ENCODE measurements around the gene TSSC4.
"Not testable (repeated sequence)": the region's sequence is repeated elsewhere in the genome, so short reads cannot be mapped to it uniquely, and the experiment has no call there.

Gene TSSC4

DNA sequence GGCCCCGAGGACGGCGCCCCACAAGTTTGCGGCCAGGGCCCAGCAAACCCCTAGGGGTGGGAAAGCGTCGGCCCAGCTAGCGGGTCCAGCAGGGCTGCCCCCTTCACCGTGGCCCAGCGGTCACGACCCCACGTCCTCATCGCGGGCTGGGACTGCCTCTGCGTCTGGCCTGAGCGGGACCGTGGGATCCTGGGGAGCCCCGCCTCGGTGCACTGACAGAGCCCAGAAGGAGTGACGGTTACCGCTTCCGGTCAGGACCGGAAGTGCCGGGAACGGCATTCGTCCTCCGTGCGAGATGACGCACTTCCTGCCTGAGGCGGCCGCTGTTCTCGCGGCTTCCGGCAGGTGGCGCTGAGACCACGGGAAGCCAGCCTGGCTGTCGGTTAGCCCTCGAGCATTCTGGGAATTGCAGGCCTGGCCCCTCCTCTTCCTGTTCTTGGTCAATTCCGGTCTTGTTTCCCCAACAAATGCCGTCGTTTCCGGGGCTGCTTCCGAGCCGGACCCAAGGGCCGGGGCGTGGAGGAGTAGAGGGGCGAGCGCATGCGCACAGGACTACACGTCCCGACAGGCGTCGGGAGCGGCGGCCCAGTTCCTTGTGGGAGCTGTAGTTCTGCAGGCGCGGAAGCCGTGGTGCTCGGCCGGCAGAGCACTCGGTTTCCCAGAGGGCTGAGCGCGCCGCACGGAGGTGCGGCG is at the start of gene TSSC4:
TSS of gene TSSC4 (plus strand) at position 682 of the 693 bp plus-strand sequence. CDS start 1,884 bp downstream, outside the sequence.
- peak; percentile 99 for DNase-seq

DNA sequence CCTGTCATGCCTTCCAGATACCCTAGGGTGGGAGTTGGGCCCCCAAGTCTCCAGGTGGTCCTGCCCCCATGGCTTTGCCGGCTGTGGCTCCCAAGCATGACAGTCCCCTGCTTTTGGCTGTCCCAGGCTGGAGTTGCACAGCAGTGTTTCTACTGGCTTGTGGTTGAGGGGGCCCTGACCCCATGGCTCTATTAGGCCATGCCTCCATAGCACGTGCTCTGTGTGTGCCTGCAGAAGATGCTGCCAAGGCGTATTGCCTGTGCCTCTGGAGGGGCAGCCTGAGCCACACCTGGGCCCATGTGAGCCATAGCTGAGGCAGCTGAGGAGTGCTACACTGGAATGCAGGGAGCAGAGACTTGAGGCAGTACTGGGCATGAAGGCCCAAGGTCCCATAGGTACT is 48.8 kb upstream of the TSSC4 start:
- DNase-seq, result no peak

DNA sequence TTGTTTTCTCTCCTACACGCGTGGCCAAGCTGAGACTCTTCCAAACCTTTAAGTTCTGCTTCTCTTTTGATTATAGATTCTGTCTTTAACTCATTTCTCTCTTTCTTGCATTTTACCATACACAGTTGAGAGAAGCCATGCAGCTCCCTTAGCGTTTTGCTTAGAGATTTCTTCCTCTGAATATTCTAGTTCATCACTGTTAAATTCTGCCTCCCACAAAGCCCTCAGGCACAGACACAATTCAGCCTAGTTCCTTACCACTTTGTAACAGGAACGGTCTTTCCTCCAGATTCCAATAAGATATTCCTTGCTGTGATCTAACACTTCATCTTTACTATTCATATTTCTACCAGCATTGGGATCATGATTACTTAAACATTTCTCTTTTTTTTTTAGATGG is 48.1 kb upstream of the TSSC4 start:
- DNase-seq, result no peak

DNA sequence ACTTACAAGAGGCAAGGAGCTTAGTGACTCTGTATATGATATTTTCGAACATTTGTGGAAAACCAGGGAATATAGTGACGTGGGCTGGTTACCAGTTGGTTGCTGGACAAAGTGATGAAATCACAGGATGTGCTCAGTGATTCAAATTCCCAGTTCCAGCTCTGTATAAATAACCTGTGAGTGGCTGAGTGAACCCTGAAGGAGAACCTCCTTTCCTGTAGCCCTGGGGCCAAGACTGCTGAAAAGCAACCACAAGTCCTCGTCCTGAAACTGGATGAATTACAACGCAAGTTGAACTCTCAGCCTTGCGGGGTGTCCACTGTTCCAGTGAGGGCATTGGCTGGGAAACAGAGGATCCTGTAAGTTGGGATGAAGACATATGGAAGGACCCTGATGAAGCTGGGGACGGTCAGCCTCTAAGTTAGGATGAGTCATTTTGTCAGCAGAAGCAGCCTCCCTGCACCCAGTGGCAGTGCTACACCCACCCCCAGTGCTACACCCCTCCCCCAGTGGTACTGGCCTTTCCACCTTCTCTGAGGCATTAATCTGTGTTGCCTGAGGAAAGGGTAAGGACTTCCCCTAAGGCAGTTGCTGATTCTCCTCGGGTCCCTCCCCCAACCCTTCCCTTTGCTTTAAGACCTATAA is 45.4 kb upstream of the TSSC4 start:
- no peak for DNase-seq

DNA sequence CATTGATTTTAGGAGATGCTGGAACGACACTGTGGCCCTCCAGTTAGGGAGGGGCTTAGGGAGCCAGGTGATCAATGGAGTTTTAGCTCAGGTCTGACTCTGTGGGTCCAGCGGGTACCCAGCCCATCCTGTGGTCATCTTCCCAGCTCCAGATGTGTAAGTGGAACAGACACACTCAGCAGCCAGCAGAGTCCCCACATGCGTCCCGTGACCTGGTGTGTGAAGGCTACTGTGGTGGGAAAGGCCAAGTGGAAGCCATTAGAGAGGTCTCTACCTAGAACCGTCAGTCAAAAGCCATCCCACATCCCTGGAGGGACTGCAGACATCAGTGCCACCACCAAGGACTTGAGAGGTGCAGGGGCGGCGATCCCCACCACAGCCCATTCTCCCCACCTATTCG is 43.3 kb upstream of the TSSC4 start:
- no peak for DNase-seq

DNA sequence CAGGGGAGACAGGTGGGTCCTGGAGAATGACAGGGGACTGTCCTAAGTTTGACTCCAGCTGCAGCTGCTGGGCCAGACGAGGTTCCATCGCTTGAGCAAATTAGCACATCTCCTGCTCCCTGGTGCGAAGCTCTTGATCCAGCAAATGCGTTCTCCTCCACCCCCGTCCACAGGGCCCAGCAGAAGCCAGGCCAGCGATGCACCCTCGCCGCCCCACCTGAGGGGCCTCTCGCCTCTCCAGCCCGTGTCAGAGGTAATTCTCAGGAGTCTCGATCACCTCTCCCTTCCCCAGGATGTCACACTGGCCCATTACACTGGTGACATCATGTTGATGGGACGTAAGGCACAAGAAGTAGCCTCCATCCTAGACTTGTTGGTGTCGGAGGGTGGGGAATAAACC is 42.9 kb upstream of the TSSC4 start:
- not testable (repeated sequence) for DNase-seq

DNA sequence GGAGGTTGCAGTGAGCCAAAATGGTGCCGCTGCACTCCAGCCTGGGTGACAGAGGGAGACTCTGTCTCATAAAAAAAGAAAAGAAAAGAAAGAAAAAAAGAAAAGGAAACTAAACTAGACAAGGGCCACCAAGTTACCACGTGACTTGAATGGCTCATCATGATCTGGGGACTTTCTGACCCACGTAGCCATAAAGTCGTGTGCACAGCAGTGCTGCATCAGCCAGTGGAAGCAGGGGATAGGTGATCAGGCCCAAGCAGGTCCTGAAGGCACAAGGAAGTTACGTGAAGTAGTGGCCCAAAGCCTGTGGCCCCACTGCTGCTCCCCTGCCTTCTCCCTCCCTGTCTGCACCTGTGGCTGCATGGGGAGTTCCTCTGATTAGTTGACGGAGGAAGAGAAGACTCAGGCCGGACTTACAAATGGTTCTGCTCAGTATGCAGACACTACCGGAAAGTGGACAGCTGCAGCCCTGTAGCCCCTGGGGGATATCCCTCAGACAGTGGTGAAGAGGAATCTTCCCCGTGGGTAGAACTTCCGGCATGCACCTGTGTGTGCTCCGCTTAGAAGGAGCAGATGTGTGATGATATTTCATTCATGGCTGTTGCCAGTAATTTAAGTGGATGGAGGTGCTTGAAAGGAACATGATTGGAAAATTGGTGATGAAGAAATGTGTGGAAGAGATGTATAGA is 41.7 kb upstream of the TSSC4 start:
- DNase-seq, result no peak

DNA sequence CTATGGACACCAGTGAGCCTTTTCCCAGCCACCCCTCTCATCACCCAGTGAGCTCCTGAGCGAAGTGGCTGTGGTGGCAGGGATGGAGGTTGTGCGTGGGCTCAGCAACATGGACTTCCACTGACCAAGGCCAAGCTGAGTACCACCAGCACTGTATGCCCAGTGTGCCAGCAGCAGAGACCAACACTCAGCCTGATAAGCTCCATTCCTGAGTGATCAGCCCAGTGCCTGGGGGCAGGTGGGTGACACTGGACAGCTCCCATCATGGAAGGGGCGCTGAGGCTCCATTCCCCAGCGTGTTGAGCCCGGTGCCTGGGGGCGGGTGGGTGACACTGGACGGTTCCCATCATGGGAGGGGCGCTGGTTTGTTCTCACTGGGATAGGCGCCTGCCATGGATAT is 41.0 kb upstream of the TSSC4 start:
- no peak for DNase-seq

DNA sequence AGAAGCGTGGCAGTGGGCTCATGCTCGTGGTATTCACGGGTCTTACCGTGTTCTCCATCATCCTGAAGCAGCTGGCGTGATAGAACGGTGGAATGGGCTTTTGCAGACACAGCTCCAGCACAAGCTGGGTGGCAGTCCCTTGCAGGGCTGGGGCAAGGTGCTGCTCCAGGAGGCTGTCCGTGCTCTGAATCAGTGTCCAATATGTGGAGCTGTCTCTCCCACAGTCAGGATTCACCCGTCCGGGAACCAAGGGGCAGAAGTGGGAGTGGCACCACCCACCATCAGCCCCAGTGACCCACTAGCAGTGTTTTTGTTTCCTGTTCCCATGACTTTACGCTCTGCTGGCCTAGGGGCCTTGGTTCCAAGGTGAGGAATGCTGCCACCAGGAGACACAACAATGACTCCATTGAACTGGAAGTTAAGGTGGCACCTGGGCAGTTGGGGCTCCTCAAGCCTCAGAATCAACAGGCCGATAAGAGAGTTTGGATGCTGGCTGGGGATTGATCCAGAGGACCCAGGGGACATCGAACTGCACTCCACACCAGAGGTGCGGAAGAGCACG is 40.4 kb upstream of the TSSC4 start:
- DNase-seq, result no peak

DNA sequence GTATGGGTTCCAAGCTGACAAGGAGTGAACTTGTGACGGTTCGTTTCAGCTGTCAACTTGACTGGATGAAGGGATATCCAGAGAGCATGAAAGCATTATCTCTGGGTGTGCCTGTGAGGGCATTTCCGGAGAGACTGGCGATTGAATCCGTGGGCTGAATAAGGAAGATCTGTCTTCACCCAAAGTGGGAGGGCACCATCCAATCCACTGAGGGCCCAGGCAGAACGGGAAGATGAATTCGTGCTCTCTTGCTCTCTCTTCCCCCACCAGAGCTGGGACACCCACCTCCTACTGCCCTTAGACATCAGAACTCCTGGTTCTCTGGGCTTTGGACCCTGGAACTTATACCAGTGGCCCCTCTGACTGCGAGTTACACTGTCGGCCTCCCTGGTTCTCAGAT is 39.0 kb upstream of the TSSC4 start:
- no peak for DNase-seq

DNA sequence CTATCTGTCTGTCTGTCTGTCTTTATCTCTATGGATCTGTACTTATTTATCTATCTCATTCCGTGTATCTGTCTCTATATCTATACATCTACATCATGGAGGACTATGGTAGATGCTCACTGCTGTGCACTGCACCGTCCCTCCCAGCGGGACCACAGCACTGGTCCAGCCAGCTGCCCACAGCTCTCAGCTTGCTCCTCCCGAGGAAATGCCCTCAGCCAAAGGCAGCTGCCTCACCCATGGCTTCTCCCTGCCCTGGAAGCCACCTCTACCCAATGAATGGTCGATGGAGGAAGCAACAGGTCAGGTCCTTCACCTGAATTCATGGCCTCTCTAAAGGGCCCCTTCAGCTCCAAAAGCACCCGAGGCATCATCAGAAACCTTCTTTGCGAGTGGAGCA is 38.1 kb upstream of the TSSC4 start:
- no peak for DNase-seq

DNA sequence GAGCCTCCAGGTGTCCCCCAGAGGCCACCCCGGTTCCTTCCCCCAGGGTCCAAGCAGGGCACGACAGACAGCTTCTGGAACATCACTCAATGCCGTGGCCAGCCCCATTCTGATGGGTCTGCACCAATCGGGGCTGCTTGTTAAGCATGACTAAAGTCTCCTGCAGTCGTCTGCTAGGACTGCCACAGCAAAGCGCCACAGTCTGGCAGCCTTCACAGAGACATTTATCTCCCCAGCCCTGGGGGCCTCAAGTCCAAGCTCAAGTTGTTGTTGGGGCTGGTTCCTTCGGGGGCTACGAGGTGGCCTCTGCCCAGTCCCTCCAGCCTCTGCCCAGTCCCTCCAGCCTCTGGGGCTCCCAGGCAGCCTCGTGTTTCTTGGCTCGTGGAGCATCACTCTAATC is 37.4 kb upstream of the TSSC4 start:
- no peak for DNase-seq

DNA sequence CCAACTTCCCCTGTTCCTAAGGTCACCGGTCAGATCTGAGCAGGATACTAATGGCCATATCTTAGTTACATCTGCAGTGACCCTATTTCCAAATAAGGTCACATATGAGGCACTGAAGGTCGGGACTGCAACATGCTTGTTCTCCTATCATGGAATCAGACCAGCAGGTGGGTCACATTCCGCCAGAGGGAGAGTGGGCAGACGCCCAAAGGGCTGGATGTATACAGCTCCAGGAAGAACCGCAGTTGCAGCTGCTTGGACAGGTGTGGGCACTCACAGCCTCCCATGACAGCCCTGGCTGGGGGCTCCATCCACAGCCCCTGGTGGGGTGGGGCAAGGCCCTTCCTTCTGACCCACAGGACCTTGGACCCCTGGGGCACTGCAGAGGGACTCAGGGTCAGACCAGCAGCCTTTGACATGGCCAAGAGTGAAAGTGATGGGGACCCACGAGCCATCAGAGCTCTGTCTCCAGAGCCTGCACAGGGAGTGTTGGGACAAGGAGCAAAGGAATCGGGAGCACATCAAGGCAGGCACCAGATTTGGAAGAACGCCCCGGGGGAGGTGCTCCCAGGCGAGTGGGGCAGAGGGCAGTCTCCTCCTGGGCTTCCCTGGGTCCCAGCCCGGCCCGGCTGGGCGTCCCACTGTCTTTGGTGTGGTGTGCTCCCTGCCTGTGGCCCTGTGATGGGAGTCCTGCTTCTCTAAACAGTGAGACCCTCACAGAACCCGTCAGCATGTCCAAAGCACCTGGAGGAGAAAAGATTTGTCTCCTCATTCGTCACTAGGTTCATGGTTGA is 36.8 kb upstream of the TSSC4 start:
- DNase-seq, result no peak

DNA sequence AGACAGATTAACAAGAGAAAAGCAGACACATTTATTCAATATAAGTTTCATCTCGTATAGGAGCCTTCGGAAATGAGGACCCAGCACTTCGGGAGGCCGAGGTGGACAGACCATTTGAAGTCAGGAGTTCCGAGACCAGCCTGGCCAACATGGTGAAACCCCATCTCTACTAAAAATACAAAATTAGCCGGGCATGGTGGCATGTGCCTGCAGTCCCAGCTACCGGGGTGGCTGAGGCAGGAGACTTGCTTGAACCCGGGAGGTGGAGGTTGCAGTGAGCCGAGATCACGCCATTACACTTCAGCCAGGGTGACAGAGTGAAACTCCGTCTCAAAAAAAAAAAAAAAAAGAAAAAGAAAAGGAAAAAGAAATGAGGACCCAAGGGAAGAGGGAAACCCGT is 36.2 kb upstream of the TSSC4 start:
- DNase-seq, result not testable (repeated sequence)

DNA sequence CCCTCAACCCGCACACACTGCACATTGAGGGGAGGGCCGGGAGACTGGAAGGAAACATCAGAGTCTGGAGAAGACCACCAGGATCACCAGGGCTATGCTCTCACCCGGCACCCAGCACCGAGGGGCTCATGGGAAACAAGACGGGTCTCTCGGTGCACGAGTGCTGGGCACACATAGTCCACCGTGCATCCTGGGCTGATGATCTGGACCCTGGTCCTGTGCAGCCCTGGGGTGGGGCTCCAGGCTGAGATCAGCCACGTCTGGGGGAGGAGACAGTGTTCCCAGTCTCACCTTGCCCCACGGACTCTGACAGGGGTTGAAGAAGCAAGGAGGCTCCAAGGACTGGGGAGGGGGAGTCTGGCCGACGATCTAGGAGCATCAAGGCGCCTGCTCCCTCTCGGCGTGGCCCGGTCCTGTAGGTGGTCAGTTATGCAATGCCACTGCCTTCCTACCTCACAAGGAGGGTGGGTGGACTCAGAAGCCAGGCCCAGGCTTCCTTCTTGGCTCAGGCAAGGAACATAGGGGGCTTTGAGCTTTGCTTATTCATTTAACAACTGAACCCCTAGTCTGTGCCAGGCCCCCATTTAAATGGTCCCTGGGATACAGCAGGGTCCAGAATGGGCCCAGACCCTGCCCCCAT is 34.9 kb upstream of the TSSC4 start:
- DNase-seq, result no peak

DNA sequence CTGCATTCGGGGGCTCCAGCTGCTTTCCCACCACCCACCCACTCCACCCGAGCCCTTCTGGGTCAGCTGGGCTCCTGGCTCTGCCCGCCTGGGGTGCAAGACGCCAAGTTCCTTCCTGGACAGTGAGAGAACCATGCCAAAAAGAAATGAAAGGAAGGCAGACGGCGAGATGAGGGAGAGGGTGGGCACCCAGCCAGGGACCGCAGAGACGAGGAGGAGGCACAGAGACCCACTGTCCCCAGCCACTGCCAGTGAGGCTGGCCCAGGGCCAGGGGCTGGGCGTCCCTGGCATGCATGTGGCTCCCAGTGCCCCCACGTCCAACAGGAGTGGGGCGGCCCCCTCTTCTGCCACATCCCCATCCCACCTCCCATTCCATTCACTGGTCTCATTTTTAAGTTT is 34.3 kb upstream of the TSSC4 start:
- no peak for DNase-seq

DNA sequence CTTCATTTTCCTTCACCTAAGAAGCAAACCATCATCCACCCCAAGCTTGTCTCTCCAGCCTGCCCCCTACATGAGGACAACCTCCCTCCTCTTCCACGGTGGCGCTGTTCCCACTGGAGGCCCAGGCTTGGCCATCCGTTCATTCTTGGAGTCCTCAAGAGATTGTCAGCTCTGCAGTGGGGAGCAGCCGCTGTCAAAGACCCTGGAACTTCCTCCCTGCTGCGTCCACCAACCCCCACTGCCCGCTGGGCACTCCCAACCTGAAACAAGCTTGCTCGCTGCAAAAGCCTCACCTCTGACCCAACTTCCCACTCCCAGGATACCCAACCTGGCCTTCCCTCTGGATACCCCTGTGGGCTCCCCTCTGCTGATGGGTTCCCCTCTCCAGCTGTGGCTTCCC is 33.8 kb upstream of the TSSC4 start:
- DNase-seq, result no peak

DNA sequence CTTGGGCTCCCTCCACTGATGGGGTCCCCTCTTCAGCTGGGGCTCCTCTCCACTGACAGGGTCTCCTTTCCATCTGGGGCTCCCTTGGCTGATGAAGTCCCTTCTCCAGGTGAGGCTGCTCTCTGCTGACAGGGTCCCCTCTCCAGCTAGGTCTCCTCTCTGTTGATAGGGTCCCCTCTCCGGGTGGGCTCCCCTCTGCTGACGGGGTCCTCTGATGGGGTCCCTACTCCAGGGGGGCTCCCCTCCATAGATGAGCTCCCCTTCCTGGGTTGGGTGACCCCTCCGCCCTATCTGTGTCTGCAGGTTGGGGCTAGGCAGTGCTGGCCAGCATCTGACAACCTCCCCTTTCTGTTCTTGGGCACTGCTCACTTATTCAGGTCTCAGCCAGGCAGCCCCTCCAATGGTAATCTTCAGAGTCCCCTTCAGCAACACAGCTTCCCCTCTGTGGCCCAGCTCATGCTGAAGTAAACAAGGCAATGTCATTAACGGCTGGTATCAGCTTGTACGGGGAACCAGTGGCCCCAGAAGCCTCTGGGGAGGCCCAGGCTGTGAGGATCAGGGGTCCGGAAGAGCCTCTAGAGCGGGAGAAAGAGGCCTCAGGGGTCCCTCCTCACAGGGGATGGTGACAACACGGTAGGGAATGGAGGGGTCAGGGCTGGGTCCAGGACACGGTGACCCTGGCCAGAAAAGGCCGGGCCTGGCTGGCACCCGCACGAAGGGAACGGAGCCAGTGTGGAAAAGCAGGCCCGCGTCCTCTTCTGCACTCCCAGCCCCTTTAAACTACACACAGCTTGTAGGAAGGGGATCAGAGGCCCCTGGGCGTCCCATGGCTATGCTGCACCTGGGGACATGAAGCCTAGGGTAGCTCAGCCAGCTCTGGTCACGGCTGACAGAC is 33.0 kb upstream of the TSSC4 start:
- DNase-seq, result no peak

DNA sequence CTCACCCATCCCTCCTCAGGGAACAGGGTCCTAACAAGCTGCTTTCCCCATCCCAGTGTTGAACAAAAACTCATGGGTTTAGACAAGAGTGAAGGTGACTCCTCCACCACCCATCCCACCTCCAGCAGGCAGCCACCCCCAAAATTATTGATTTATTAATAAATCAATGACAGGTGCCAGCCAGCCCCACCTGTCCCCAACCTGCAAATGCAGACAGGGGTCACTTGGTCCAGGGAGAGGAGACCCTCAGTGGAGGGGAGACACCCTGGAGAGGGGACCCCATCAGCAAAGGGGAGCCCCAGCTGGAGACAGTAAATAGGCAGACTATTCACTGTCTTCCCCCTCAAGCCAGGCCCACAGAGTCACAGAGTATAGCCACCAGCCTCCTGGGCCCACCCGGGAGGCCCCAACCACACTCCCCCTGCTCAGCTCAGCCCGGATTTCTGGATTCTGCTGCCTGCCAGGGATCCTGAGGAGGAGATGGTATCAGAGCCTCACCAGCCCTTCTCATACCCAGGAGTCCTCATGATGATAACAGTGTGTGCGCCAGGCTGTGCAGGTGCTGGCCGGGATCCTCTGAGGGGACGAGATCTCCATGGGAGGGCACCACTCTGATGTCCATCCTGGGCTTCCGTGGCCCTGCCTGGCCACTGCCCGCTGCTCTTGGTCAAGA is 32.2 kb upstream of the TSSC4 start:
- DNase-seq, result no peak

DNA sequence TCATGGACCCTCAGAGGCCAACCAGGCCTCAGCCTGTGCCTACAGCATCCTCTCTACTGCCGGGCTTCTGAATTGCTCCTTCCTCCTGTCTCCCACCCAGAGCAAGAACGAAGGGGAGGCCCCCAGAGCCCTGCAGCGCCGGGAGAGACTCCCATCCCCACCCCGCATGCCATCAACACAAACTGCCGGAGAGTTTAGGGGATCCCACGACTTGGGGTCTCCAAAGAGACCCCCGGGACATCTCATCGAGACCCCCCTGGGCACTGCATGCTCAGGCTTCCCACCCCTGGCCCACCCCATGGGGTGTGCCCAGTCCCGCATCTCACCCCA is 31.7 kb upstream of the TSSC4 start:
- no peak for DNase-seq

DNA sequence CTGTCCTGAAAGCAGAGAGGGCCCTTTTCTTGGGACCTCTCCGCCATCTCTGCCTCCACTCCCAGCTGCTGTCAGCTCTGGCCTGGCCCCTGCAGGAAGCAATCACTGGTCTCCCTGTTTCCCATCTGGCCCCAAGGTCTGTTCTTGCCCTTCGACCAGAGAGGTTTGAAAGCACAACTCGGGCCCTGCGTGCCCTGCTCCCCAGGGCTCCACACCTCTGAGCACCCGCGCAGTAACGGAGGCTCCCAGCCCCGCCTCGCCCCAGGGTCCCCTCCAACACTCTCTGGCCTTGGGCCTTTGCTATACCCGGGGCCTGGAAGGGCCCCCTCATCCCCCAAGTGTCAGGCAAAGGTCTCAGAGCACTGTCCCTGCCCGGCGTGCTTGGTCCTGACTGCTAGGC is 31.2 kb upstream of the TSSC4 start:
- no peak for DNase-seq
